H9 (cell line): Measurements from ENCODE around the gene CSF1. TPM values are rescaled to one million over a fixed set of nuclear protein-coding genes. Genes with fewer than 3 reads are reported as not detected.

Experiments
- DNase-seq: peaks from one replicate; pipeline ENCODE4 v3.0.0-alpha.2; 2017
- H2AFZ ChIP-seq: one replicate; pipeline ENCODE4 v1.6.1; 2013; ENCODE audit warnings: mild to moderate bottlenecking, low read length, control low read depth, moderate library complexity
- H2AK5ac ChIP-seq: 2 replicates; pipeline ENCODE4 v1.6.1; 2013; ENCODE audit warnings: low read length, control low read depth, mixed read lengths; ENCODE audit not compliant: insufficient read length
- H2BK120ac ChIP-seq: one replicate; pipeline ENCODE4 v1.6.1; 2013; ENCODE audit warnings: low read depth, mild to moderate bottlenecking, low read length, control low read depth, inconsistent platforms; ENCODE audit not compliant: poor library complexity, severe bottlenecking
- H2BK12ac ChIP-seq: 2 replicates; pipeline ENCODE4 v1.6.1; 2013; ENCODE audit warnings: low read length, control low read depth, mixed read lengths, low read depth; ENCODE audit not compliant: insufficient read length
- H2BK15ac ChIP-seq: 2 replicates; pipeline ENCODE4 v1.6.1; 2013; ENCODE audit warnings: low read depth, low read length, control low read depth
- H2BK20ac ChIP-seq: one replicate; pipeline ENCODE4 v1.6.1; 2013; ENCODE audit warnings: low read depth, mild to moderate bottlenecking, low read length, control low read depth, inconsistent platforms; ENCODE audit not compliant: poor library complexity, severe bottlenecking
- H2BK5ac ChIP-seq: 2 replicates; pipeline ENCODE4 v1.6.1; 2013; ENCODE audit warnings: low read length, control low read depth, mixed read lengths; ENCODE audit not compliant: insufficient read length
- H3K14ac ChIP-seq: 2 replicates; pipeline ENCODE4 v1.6.1; 2013; ENCODE audit warnings: low read length, control low read depth; ENCODE audit not compliant: insufficient read depth
- H3K18ac ChIP-seq: 2 replicates; pipeline ENCODE4 v1.6.1; 2013; ENCODE audit warnings: low read depth, mild to moderate bottlenecking, mixed read lengths, low read length, control low read depth; ENCODE audit not compliant: insufficient read length
- H3K23ac ChIP-seq: 2 replicates; pipeline ENCODE4 v1.6.1; 2013; ENCODE audit warnings: low read length, control low read depth, mixed read lengths, low read depth; ENCODE audit not compliant: insufficient read length
- H3K23me2 ChIP-seq: 2 replicates; pipeline ENCODE4 v1.6.1; 2013; ENCODE audit warnings: low read depth, mild to moderate bottlenecking, mixed read lengths, low read length, control low read depth; ENCODE audit not compliant: insufficient read length, poor library complexity, severe bottlenecking
- H3K27ac ChIP-seq: 2 replicates; pipeline ENCODE4 v1.5.1; 2013; ENCODE audit warnings: low read length, control low read depth, mixed read lengths, low read depth; ENCODE audit not compliant: insufficient read length
- H3K27me3 ChIP-seq: 2 replicates; pipeline ENCODE4 v1.6.1; 2013; ENCODE audit warnings: low read length, control low read depth, inconsistent platforms; ENCODE audit not compliant: insufficient read depth
- H3K4ac ChIP-seq: 2 replicates; pipeline ENCODE4 v1.6.1; 2013; ENCODE audit warnings: low read depth, mild to moderate bottlenecking, control low read depth, inconsistent platforms, low read length, moderate library complexity
- H3K4me1 ChIP-seq: 2 replicates; pipeline ENCODE4 v1.6.1; 2013; ENCODE audit warnings: low read length, control low read depth, inconsistent platforms; ENCODE audit not compliant: insufficient read depth
- H3K4me2 ChIP-seq: 2 replicates; pipeline ENCODE4 v1.6.1; 2013; ENCODE audit warnings: low read length, control low read depth, mixed read lengths; ENCODE audit not compliant: insufficient read length, insufficient read depth
- H3K56ac ChIP-seq: 2 replicates; pipeline ENCODE4 v1.6.1; 2013; ENCODE audit warnings: low read depth, mild to moderate bottlenecking, mixed read lengths, low read length, control low read depth; ENCODE audit not compliant: insufficient read length
- H3K79me1 ChIP-seq: 2 replicates; pipeline ENCODE4 v1.6.1; 2013; ENCODE audit warnings: low read depth, mild to moderate bottlenecking, moderate library complexity, low read length, control low read depth, inconsistent platforms; ENCODE audit not compliant: insufficient read depth, poor library complexity, severe bottlenecking
- H3K79me2 ChIP-seq: 2 replicates; pipeline ENCODE4 v1.6.1; 2013; ENCODE audit warnings: low read length, control low read depth, inconsistent platforms; ENCODE audit not compliant: insufficient read depth
- H3K9ac ChIP-seq: 2 replicates; pipeline ENCODE4 v1.6.1; 2013; ENCODE audit warnings: low read length, control low read depth, mixed read lengths; ENCODE audit not compliant: insufficient read length; ENCODE audit errors: extremely low read depth
- H3K9me3 ChIP-seq: one replicate; pipeline ENCODE4 v1.6.1; 2013; ENCODE audit warnings: low read depth, low read length, inconsistent platforms; ENCODE audit not compliant: control insufficient read depth
- H3T11ph ChIP-seq: one replicate; pipeline ENCODE4 v1.6.1; 2013; ENCODE audit warnings: mild to moderate bottlenecking, low read length, control low read depth, inconsistent platforms
- H4K20me1 ChIP-seq: one replicate; pipeline ENCODE4 v1.6.1; 2013; ENCODE audit not compliant: control insufficient read depth, insufficient read length, insufficient read depth
- H4K5ac ChIP-seq: 2 replicates; pipeline ENCODE4 v1.6.1; 2013; ENCODE audit warnings: low read depth, mild to moderate bottlenecking, mixed read lengths, low read length, control low read depth; ENCODE audit not compliant: insufficient read length
- H4K8ac ChIP-seq: replicated peaks from 2 replicates; pipeline ENCODE4 v1.6.1; 2013; ENCODE audit warnings: low read length, control low read depth, mixed read lengths, low read depth; ENCODE audit not compliant: insufficient read length
- H4K91ac ChIP-seq: 2 replicates; pipeline ENCODE4 v1.6.1; 2013; ENCODE audit warnings: low read depth, mild to moderate bottlenecking, moderate library complexity, mixed read lengths, low read length, control low read depth; ENCODE audit not compliant: insufficient read length
- H3K27ac Mint-ChIP-seq, 3 experiments: 2 replicates in 2 of 3; 3 replicates in 1 of 3; pipeline ENCODE4 v1.8.0; 2020 to 2021; ENCODE audit warnings: mixed read lengths in 3 of 3, mild to moderate bottlenecking in 1 of 3, moderate library complexity in 1 of 3
- H3K27me3 Mint-ChIP-seq: 2 replicates; pipeline ENCODE4 v1.8.0; 2021; ENCODE audit warnings: low read depth, mild to moderate bottlenecking, moderate library complexity, mixed read lengths
- H3K36me3 Mint-ChIP-seq, 3 experiments: 2 replicates in 2 of 3; 3 replicates in 1 of 3; pipeline ENCODE4 v1.8.0; 2020 to 2021; ENCODE audit warnings: low read depth in 3 of 3, mixed read lengths in 3 of 3; ENCODE audit not compliant: insufficient read depth in 1 of 3
- H3K4me1 Mint-ChIP-seq, 2 experiments: 2 replicates each; pipeline ENCODE4 v1.8.0; 2020; ENCODE audit warnings: mixed read lengths in 2 of 2
- H3K4me3 Mint-ChIP-seq, 2 experiments: 2 replicates in 1 of 2; 3 replicates in 1 of 2; pipeline ENCODE4 v1.8.0; 2020 to 2021; ENCODE audit warnings: mild to moderate bottlenecking in 2 of 2, mixed read lengths in 2 of 2, moderate library complexity in 1 of 2
- H3K9me3 Mint-ChIP-seq, 2 experiments: 2 replicates in 1 of 2; 3 replicates in 1 of 2; pipeline ENCODE4 v1.8.0; 2020; ENCODE audit warnings: mild to moderate bottlenecking in 2 of 2, mixed read lengths in 2 of 2, moderate library complexity in 1 of 2
- WGBS: extraction: QIAGEN DNeasy Blood & Tissue Kit; methylation state at CpG from one replicate; pipeline ENCODE4 v1.1.7; 2013; ENCODE audit warnings: missing lambda C conversion rate, low lambda C conversion rate, mixed read lengths; ENCODE audit not compliant: insufficient read length; ENCODE audit errors: extremely low coverage; 5-methylcytosine and 5-hydroxymethylcytosine counted together
- total RNA-seq: library from RNA; stranded (reverse); gene quantifications from 2 replicates; pipeline ENCODE4 v1.2.1, GENCODE V29; 2021
- TF ChIP-seq, protein P1 (sequence below): fragments of 200-600 bp; sonication (generic); conservative IDR thresholded peaks from 3 replicates; pipeline ENCODE4 v1.8.0; 2021; ENCODE audit warnings: antibody characterized with exemption, mild to moderate bottlenecking

The CSF1 gene
- total RNA-seq, 1 experiment from 2014 or later: 2.3 TPM

DNA sequence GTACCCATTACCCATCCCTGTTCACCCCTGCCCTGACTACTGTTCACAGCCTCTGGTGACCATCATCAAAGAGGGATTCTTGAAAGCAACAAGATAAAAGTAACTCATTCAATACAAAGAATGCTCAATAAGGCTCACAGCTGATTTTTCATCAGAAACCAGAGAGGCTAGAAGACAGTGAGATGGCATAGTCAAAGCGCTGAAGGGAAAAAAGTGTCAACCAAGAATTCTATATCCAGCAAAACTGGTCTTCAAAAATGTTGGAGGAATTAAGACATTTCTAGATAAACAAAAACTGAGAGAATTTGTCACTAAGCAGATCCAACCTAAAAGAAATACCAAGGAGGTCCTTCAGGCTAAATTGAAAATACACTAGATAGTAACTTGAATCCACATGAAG, 27.1 kb downstream of the CSF1 start:
- H4K20me1 ChIP-seq: no peaks in the 10 kb centered on the region
- no peak overlapping the region for H3K14ac ChIP-seq
- no peaks in the 10 kb centered on the region for H3K9me3 ChIP-seq
- no peak for DNase-seq
- no peaks in the 10 kb centered on the region for H3K79me1 ChIP-seq
- no peak overlapping the region for H3K27ac ChIP-seq
- H2AK5ac ChIP-seq: no peak overlapping the region
- H3K4me2 ChIP-seq: no peak overlapping the region
- no peak overlapping the region for H2BK12ac ChIP-seq
- no peak overlapping the region for H3K18ac ChIP-seq
- H3K4me3 Mint-ChIP-seq: no peak overlapping the region
- H3K4ac ChIP-seq: no peak overlapping the region
- no peak overlapping the region for H3K27ac Mint-ChIP-seq
- no peak overlapping the region for H2BK5ac ChIP-seq
- H4K5ac ChIP-seq: no peak overlapping the region
- no peak overlapping the region for H3T11ph ChIP-seq
- no peak overlapping the region for H2BK20ac ChIP-seq
- H2BK15ac ChIP-seq: no peak overlapping the region
- no peak overlapping the region for H2AFZ ChIP-seq
- H3K27me3 Mint-ChIP-seq: peaks cover 6% of the 10 kb centered on the region
- H3K23me2 ChIP-seq: no peaks in the 10 kb centered on the region
- no peak overlapping the region for H3K56ac ChIP-seq
- no peaks in the 10 kb centered on the region for H3K27me3 ChIP-seq
- H4K91ac ChIP-seq: no peak overlapping the region
- H3K4me1 ChIP-seq: no peaks in the 10 kb centered on the region
- TF ChIP-seq, protein P1, sequence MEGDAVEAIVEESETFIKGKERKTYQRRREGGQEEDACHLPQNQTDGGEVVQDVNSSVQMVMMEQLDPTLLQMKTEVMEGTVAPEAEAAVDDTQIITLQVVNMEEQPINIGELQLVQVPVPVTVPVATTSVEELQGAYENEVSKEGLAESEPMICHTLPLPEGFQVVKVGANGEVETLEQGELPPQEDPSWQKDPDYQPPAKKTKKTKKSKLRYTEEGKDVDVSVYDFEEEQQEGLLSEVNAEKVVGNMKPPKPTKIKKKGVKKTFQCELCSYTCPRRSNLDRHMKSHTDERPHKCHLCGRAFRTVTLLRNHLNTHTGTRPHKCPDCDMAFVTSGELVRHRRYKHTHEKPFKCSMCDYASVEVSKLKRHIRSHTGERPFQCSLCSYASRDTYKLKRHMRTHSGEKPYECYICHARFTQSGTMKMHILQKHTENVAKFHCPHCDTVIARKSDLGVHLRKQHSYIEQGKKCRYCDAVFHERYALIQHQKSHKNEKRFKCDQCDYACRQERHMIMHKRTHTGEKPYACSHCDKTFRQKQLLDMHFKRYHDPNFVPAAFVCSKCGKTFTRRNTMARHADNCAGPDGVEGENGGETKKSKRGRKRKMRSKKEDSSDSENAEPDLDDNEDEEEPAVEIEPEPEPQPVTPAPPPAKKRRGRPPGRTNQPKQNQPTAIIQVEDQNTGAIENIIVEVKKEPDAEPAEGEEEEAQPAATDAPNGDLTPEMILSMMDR: no peak
- H3K79me2 ChIP-seq: no peaks in the 10 kb centered on the region
- H3K36me3 Mint-ChIP-seq: peaks cover 1 to 22% (median 5%) of the 10 kb centered on the region in 3 experiments; a peak in 5 of 7 replicates
- no peak overlapping the region for H3K23ac ChIP-seq
- H2BK120ac ChIP-seq: no peak overlapping the region
- H3K4me1 Mint-ChIP-seq: no peaks in the 10 kb centered on the region
- no peak overlapping the region for H4K8ac ChIP-seq
- no CpG with 5 or more reads among the region's 1 CpG for WGBS
- no peak overlapping the region for H3K9ac ChIP-seq
- peaks cover 28 to 33% of the 10 kb centered on the region in 2 experiments for H3K9me3 Mint-ChIP-seq
